Spinal cord (tissue), 10 donors: ENCODE results near the gene GGA1. TPM values are rescaled to one million over a fixed set of nuclear protein-coding genes. Genes with fewer than 3 reads are reported as not detected.

Experiments used
- DNase-seq, 6 donors: peaks; one replicate each; pipeline versions ENCODE4 v3.0.0 to v3.0.0-alpha.2; 2013 to 2015; ENCODE audit warnings: low spot score in 6 of 6, low read depth in 4 of 6
- H3K27ac ChIP-seq: one replicate; pipeline ENCODE4 v1.5.1; 2013; ENCODE audit warnings: low read depth, low read length, control low read depth
- H3K27me3 ChIP-seq: one replicate; pipeline ENCODE4 v1.6.1; 2013; ENCODE audit warnings: low read length; ENCODE audit not compliant: control insufficient read depth, insufficient read depth
- H3K36me3 ChIP-seq: one replicate; pipeline ENCODE4 v1.6.1; 2013; ENCODE audit warnings: low read length; ENCODE audit not compliant: control insufficient read depth, insufficient read depth
- H3K4me1 ChIP-seq: one replicate; pipeline ENCODE4 v1.6.1; 2013; ENCODE audit warnings: low read length; ENCODE audit not compliant: control insufficient read depth, insufficient read depth
- H3K4me3 ChIP-seq: one replicate; pipeline ENCODE4 v1.5.1; 2013; ENCODE audit warnings: low read depth, low read length, control low read depth
- H3K9me3 ChIP-seq: one replicate; pipeline ENCODE4 v1.6.1; 2013; ENCODE audit warnings: low read length; ENCODE audit not compliant: control insufficient read depth, insufficient read depth
- WGBS: methylation state at CpG from one replicate; pipeline ENCODE4 v1.1.5; 2013; ENCODE audit warnings: missing lambda C conversion rate; ENCODE audit not compliant: insufficient coverage; 5-methylcytosine and 5-hydroxymethylcytosine counted together
- polyA plus RNA-seq, 2 donors: library from polyadenylated mRNA; unstranded; fragments of 120-200 nt; gene quantifications; one replicate each; pipeline ENCODE4 v1.2.1, GENCODE V29; 2013; ENCODE audit not compliant: insufficient read length in 2 of 2
- total RNA-seq, 2 donors: library from RNA; depleted of rRNA in 1 of 2; stranded (reverse); fragments of 120-200 nt in 1 of 2; fragments of >200 nt in 1 of 2; gene quantifications; one replicate each; pipeline versions ENCODE4 v1.2.3 to v1.2.4, GENCODE V29; 2013 to 2014
- donor health status: healthy.

GGA1 gene
- total and polyA plus RNA-seq, 4 donors, result 27.2 to 80.3 (median 53.3) TPM

DNA sequence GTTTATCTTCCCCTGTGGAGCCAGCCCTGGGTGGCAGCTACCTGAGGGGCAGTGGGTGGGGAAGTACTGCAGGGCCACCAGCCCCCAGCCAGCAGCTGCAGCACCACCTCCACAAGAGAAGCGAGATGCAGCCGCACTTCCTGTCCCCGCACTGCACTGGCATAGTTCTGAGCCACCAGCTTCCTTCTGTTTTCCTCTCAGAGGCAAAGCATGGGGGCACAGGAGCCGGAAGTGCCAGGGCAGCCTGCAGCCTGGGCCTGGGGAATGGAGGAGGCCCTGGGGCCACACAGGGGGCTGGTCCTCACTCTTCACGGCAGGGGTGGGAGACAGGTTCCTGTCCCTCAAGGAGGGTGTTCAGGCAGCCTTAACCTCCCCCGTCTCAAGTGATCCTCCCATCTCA is 18.9 kb downstream of the GGA1 start:
- H3K27ac ChIP-seq, result peak overlapping the region; percentile 29

DNA sequence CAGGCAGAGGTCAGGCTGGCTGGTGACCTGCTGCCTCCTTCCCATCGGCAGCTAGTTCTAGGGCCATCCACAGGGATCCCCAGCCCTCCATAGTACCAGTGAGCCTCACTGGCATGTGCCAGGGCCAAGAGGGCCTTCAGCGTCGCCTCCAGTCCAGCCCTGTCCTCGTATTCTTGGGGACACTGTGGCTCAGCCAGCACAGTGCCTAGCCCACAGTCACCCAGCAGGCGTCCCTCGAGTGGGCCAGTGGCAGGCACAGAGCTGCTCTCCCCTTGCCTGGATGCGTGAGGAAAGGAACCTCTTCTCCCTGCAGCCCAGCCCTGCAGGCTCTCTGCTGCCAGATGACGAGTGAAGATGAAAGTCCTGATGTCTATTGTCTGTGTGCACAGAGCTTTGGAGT is 20.2 kb downstream of the GGA1 start:
- Histone ChIP-seq H3K27me3 (no peaks in the 10 kb centered on the region), H3K27ac (no peak overlapping the region), H3K4me3 (no peak overlapping the region), H3K9me3 (no peaks in the 10 kb centered on the region), H3K4me1 (peaks cover 67% of the 10 kb centered on the region), H3K36me3 (peaks cover 92% of the 10 kb centered on the region)
- DNase-seq, result no peak
- WGBS, result 83% methylated on average over 8 of the region's 8 CpGs

More for the DNA sequence above, 18.9 kb downstream of the GGA1 start:
- Histone ChIP-seq H3K9me3 (no peaks in the 10 kb centered on the region), H3K36me3 (peaks cover 94% of the 10 kb centered on the region), H3K4me1 (peaks cover 60% of the 10 kb centered on the region), H3K4me3 (no peak overlapping the region), H3K27me3 (no peaks in the 10 kb centered on the region)
- DNase-seq, result no peak
- WGBS, result 86% methylated on average over 6 of the region's 6 CpGs

DNA sequence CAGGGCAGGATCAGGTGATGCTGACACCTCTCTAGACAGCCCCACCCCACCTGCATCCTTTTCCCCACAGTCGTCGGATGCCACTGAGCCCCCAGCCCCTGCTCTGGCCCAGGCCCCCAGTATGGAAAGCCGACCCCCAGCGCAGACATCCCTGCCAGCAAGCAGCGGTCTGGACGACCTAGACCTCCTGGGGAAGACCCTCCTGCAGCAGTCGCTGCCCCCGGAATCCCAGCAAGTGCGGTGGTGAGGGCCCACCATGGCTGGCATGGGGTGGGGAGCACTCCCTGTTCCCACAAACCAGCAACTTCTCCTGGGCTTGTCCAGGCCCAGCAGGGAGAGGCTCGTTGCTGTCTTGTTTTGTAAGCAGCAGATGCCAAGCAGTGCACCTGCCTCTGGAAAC is 21.3 kb downstream of the GGA1 start:
- Histone ChIP-seq H3K36me3 (peaks cover 82% of the 10 kb centered on the region), H3K27me3 (no peaks in the 10 kb centered on the region), H3K4me3 (no peak overlapping the region), H3K27ac (no peak overlapping the region), H3K9me3 (no peaks in the 10 kb centered on the region), H3K4me1 (peaks cover 67% of the 10 kb centered on the region)
- DNase-seq, result no peak
- WGBS, result 87% methylated on average over 10 of the region's 10 CpGs

DNA sequence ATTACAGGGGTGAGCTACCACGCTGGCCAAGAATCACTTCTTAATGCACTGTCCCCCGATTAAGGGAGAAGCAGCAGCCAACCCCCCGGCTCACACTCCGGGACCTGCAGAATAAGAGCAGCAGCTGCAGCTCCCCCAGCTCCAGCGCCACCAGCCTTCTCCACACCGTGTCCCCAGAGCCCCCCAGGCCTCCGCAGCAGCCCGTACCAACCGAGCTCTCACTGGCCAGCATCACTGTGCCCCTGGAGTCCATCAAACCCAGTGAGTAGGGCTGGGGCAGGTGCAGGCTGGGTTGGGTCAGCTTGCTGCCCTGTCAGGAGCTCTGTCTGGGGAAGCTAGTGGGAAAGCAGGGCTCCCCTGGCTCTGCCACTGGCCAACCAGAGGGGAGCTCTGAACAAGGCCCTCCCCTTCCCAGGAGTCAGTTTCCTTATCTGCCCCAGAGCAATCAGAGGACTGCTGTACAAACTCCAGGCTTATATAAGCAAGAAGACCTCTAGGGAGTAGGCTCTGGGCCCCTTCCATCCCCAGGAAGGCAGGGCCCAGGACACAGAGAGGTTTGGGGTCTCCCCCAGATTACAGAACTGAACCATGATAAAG is 22.3 kb downstream of the GGA1 start:
- Histone ChIP-seq H3K36me3 (peaks cover 75% of the 10 kb centered on the region), H3K4me1 (peaks cover 63% of the 10 kb centered on the region), H3K27ac (no peak overlapping the region), H3K9me3 (no peaks in the 10 kb centered on the region), H3K27me3 (no peaks in the 10 kb centered on the region), H3K4me3 (no peak overlapping the region)
- 93% methylated on average over 9 of the region's 9 CpGs for WGBS
- DNase-seq, result no peak

DNA sequence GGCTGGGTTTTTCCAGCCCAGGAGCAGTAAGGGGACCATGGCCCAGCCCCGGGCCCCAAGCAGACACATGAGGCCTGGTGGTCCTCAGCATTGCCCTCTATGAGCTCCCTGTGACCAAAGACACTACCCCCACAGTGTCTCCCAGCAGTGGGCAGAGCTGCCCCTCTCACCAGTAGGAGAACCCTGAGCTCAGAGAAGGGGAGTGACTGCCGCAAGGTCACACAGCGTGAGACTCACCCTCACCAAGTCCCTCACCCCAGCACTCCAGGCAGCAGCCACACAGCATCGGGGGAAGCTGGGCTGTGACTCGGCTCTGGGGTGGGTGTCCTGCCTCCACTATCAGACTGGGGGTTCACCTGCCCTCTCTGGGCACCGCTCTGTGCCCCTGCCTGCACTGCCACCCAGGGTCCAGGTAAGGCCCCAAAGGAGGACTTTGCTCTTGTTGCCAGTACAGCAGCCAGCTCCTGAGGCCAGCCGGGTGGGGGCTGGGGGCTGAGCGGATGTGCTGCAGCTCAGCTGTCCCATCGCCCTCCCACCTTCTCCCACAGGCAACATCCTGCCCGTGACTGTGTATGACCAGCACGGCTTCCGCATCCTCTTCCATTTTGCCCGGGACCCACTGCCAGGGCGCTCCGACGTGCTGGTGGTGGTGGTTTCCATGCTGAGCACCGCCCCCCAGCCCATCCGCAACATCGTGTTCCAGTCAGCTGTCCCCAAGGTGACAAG is 23.0 kb downstream of the GGA1 start:
- peaks cover 58% of the 10 kb centered on the region for H3K4me1 ChIP-seq
- DNase-seq, result no peak
- no peaks in the 10 kb centered on the region for H3K27me3 ChIP-seq
- WGBS, result 88% methylated on average over 15 of the region's 19 CpGs
- no peak overlapping the region for H3K27ac ChIP-seq
- H3K9me3 ChIP-seq, result no peaks in the 10 kb centered on the region
- no peak overlapping the region for H3K4me3 ChIP-seq
- H3K36me3 ChIP-seq, result peaks cover 75% of the 10 kb centered on the region

DNA sequence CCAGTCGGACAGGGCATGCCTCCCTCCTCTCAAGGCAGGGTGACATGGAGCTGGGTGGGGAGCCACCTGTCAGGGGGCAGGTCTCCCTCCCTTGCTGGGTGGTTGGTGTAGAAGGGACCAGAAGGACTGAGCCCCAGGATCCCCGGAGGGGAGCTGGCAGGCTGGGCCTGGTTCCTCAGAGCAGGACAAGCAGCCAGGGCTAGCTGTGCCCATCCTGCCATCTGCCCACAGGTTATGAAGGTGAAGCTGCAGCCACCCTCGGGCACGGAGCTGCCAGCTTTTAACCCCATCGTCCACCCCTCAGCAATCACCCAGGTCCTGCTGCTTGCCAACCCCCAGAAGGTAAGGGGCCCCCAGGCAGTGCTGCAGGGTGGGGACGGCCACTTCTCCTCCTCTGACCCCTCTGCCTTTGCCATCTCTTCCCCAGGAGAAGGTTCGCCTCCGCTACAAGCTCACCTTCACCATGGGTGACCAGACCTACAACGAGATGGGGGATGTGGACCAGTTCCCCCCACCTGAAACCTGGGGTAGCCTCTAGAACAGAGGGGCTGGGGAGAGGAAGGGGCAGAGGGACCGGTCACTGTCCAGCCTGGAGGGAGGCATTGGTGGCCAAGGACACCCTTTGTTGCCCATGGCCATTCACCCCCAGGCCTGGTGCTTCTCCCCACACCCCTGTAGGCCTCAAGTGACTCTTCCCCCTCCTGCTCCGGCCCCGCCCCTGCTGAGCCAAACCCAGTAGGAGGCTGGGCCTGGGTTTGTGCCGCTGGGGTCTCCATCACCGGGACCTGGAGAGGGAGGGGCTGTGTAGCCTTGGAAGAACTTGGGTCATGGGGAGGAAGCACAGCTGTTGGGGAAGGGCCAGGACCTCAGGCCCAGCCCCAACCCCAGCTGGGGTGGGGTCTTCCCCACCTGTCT is 23.8 kb downstream of the GGA1 start:
- peaks cover 55% of the 10 kb centered on the region for H3K4me1 ChIP-seq
- H3K9me3 ChIP-seq, result no peaks in the 10 kb centered on the region

DNA sequence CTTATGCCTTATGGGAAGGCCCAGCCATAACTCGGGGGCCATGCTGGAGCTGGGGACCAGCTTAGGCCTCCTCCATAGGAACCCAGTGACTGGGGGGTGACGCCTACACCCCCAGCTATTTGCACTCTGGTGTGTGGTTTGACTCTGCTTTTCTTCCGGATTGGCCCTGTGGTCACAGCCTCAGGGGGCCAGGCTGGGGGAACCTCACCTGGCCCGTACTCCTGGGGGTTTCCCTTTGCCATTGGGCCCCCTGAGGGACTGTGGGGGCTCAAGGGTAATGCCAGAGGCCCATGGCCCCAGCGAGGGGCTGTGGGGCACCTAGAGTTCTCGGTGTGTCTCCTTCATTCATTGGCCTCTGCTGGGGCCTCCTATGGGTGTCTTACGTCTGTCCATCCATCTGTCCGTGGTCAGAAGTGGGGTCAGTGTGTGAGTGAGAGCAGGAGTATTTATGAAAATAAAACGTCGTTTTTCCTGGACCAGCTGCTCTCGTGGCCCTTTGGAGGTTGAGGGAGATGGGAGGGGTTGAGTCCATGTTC is 24.5 kb downstream of the GGA1 start:
- WGBS, result 59% methylated on average over 8 of the region's 11 CpGs
- Histone ChIP-seq H3K27ac (peak overlapping the region; percentile 91), H3K4me1 (peaks cover 55% of the 10 kb centered on the region), H3K27me3 (no peaks in the 10 kb centered on the region), H3K4me3 (no peak overlapping the region), H3K9me3 (no peaks in the 10 kb centered on the region), H3K36me3 (peaks cover 62% of the 10 kb centered on the region)
- DNase-seq, result no peak

More for the DNA sequence above, 23.8 kb downstream of the GGA1 start:
- peaks cover 69% of the 10 kb centered on the region for H3K36me3 ChIP-seq
- H3K27ac ChIP-seq, result peak overlapping the region; percentile 91
- WGBS, result 77% methylated on average over 5 of the region's 14 CpGs
- H3K27me3 ChIP-seq, result no peaks in the 10 kb centered on the region
- H3K4me3 ChIP-seq, result no peak overlapping the region
- DNase-seq, result no peak

DNA sequence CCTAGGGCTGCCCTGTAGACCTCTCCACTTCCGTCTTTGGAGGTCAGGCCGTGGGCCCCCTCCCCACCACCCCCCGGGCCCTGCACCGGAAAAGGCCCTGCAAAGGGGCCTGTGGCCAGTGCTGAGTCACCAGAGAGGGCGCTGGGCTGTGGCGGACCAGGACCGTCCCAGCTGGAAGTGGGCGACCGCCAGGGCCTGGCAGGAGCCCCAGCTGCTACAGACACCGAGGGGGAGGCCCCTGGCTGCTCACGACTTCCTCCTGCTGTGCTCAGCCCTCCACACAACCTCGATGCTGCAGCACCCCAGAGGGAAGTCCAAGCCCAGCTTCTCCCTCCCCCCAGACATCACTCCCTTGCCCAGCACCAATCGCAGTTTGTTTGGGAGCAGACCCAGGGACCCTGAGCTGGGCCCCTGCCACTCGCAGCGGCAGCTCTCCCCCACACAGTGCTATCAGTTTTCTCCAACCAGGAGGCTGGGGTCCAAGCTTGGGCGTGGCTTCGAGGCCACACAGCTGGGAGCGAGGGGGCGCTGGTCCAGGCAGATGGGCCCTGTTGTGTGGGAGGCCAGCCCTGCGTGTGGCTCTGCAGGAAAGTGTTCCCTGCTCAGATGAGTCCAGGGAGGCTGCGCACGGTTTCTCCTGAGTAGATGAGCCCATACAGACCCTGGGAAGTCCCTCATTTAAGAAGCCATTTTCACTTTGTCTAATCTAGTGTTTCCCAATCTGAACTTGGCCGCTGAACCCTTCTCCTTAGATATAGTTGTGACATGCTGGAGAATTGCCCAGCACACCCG is 25.2 kb downstream of the GGA1 start:
- peak in 5 of 6 donors; percentile 40 to 90 (median 69) for DNase-seq
- 6% methylated on average over 20 of the region's 24 CpGs for WGBS

More for the DNA sequence above, 25.2 kb downstream of the GGA1 start:
- no peaks in the 10 kb centered on the region for H3K9me3 ChIP-seq
- no peak overlapping the region for H3K4me3 ChIP-seq
- H3K27me3 ChIP-seq, result no peaks in the 10 kb centered on the region
- peaks cover 57% of the 10 kb centered on the region for H3K4me1 ChIP-seq
- peak overlapping the region; percentile 91 for H3K27ac ChIP-seq
- peaks cover 60% of the 10 kb centered on the region for H3K36me3 ChIP-seq
